ENCODE results near the gene EXOSC10.

Gene EXOSC10

GRCh38 chr1:11059155-11059967 lies 40.3 kb downstream of the EXOSC10 start:
- POLR2A ChIA-PET, result interaction anchor here (1.0 to 1.5 kb wide), 4 partner anchors 8 to 20 kb away, joined by 3 to 5 read pairs (median 4); no protein-coding TSS in a partner anchor
- no peak for DNase-seq (ENCODE audit: low read depth, low spot score)
- CTCF ChIA-PET, result interaction anchor here (0.6 to 13.9 kb wide), 5 partner anchors 21 to 182 kb away, joined by 3 to 161 read pairs (median 5); no protein-coding TSS in a partner anchor
- H3K4me3 ChIP-seq (ENCODE audit: low read depth, low read length), result peak overlapping the region; percentile 86
- TF ChIP-seq CTCF (IDR thresholded peaks at IDR 0.05; ENCODE audit: insufficient read depth, low read length, missing control alignments), result peak; percentile 2

- H3K4me3 ChIP-seq (ENCODE audit: low read depth, low read length), result peak overlapping the region; percentile 86
- POLR2A ChIA-PET, result interaction anchor here (0.9 kb wide), 1 partner anchor 9 kb away, joined by 4 read pairs; no protein-coding TSS in a partner anchor
- CTCF ChIA-PET, result interaction anchor here (13.9 kb wide), 1 partner anchor 20 kb away, joined by 161 read pairs; no protein-coding TSS in a partner anchor
- TF ChIP-seq CTCF (IDR thresholded peaks at IDR 0.05; ENCODE audit: insufficient read depth, low read length, missing control alignments), result no peak
- DNase-seq (ENCODE audit: low read depth, low spot score), result no peak
Observed at GRCh38 chr1:11058595-11059154, 41.0 kb downstream of the EXOSC10 start.

- H3K4me3 ChIP-seq (ENCODE audit: low read depth, low read length), result no peak overlapping the region; the same call in 1 of the 2 replicates
- no peak for TF ChIP-seq CTCF (IDR thresholded peaks at IDR 0.05; ENCODE audit: insufficient read depth, low read length, missing control alignments)
- CTCF ChIA-PET, result interaction anchor here (13.9 kb wide), 1 partner anchor 20 kb away, joined by 161 read pairs; no protein-coding TSS in a partner anchor
Observed at GRCh38 chr1:11058026-11058425, 41.6 kb downstream of the EXOSC10 start.

GRCh38 chr1:11057477-11057876 lies 42.2 kb downstream of the EXOSC10 start:
- TF ChIP-seq CTCF (IDR thresholded peaks at IDR 0.05; ENCODE audit: insufficient read depth, low read length, missing control alignments), result no peak
- no peak overlapping the region; the same call in 1 of the 2 replicates for H3K4me3 ChIP-seq (ENCODE audit: low read depth, low read length)
- ChIA-PET CTCF (interaction anchor here (13.9 kb wide), 1 partner anchor 19 kb away, joined by 161 read pairs; no protein-coding TSS in a partner anchor), POLR2A (no interaction called here)
- DNase-seq (ENCODE audit: low read depth, low spot score), result no peak

More at GRCh38 chr1:11058026-11058425, 41.6 kb downstream of the EXOSC10 start:
- POLR2A ChIA-PET, result interaction anchor here (0.9 kb wide), 1 partner anchor 8 kb away, joined by 4 read pairs; no protein-coding TSS in a partner anchor
- DNase-seq (ENCODE audit: low read depth, low spot score), result no peak

- H3K4me3 ChIP-seq (ENCODE audit: low read depth, low read length), result no peak overlapping the region
- TF ChIP-seq CTCF (IDR thresholded peaks at IDR 0.05; ENCODE audit: insufficient read depth, low read length, missing control alignments), result no peak
- no peak for DNase-seq (ENCODE audit: low read depth, low spot score)
- CTCF ChIA-PET, result interaction anchor here (13.9 kb wide), 1 partner anchor 18 kb away, joined by 161 read pairs; no protein-coding TSS in a partner anchor
- POLR2A ChIA-PET, result no interaction called here
Observed at GRCh38 chr1:11056504-11056903, 43.2 kb downstream of the EXOSC10 start.

- no peak for TF ChIP-seq CTCF (IDR thresholded peaks at IDR 0.05; ENCODE audit: insufficient read depth, low read length, missing control alignments)
- POLR2A ChIA-PET, result no interaction called here
- H3K4me3 ChIP-seq (ENCODE audit: low read depth, low read length), result no peak overlapping the region
- DNase-seq (ENCODE audit: low read depth, low spot score), result no peak
- CTCF ChIA-PET, result interaction anchor here (13.9 kb wide), 1 partner anchor 17 kb away, joined by 161 read pairs; no protein-coding TSS in a partner anchor
Observed at GRCh38 chr1:11055676-11056075, 44.0 kb downstream of the EXOSC10 start.

Measured in AG04449 (cell line).